Vagina (tissue), 2 donors: Measurements from ENCODE around the gene RFX2. TPM values are rescaled to one million over a fixed set of nuclear protein-coding genes. Genes with fewer than 3 reads are reported as not detected.

Experiments
- DNase-seq, 2 donors: peaks; one replicate each; pipeline ENCODE4 v3.0.0-alpha.2; 2017; ENCODE audit errors: extremely low spot score in 2 of 2
- H3K27ac ChIP-seq: fragments of 200-600 bp; sonication (generic); one replicate; pipeline ENCODE4 v1.5.1; 2019
- H3K27me3 ChIP-seq: fragments of 200-600 bp; sonication (generic); one replicate; pipeline ENCODE4 v1.5.1; 2019
- H3K36me3 ChIP-seq, 2 donors: fragments of 200-600 bp; sonication (generic); one replicate each; pipeline ENCODE4 v1.5.1; 2017 to 2019
- H3K4me1 ChIP-seq: fragments of 200-600 bp; sonication (generic); one replicate; pipeline ENCODE4 v1.5.1; 2019
- H3K4me3 ChIP-seq, 2 donors: fragments of 200-600 bp; sonication (generic); 1 replicate in 1 of 2; 2 replicates in 1 of 2; pipeline ENCODE4 v1.5.1; 2016 to 2019
- H3K9me3 ChIP-seq: fragments of 200-600 bp; sonication (generic); one replicate; pipeline ENCODE4 v1.5.1; 2019
- CTCF ChIP-seq, 3 experiments: fragments of 450-650 bp in 2 of 3; fragments of 200-600 bp in 1 of 3; sonication (generic) in 1 of 3; IDR thresholded peaks; one replicate each; pipeline ENCODE4 v1.5.1; 2017 to 2019; ENCODE audit warnings: antibody characterized with exemption in 3 of 3, mild to moderate bottlenecking in 2 of 3, moderate library complexity in 2 of 3
- POLR2A ChIP-seq, 2 donors: fragments of 450-650 bp; IDR thresholded peaks; one replicate each; pipeline ENCODE4 v1.6.1; 2017; ENCODE audit warnings: antibody characterized with exemption in 2 of 2, mild to moderate bottlenecking in 2 of 2, moderate library complexity in 2 of 2
- POLR2AphosphoS5 ChIP-seq, 2 donors: sonication (generic); formaldehyde crosslinking; IDR thresholded peaks; one replicate each; pipeline ENCODE4 v1.9.0; 2017; ENCODE audit warnings: antibody characterized with exemption in 2 of 2, mild to moderate bottlenecking in 2 of 2, low read depth in 1 of 2; ENCODE audit not compliant: insufficient read depth in 1 of 2
- intact Hi-C: fragments of 100-400 bp; cut with DNase I; formaldehyde crosslinking; loops from one replicate; pipeline ENCODE4 v1.15.1; 2023
- total RNA-seq: library from RNA; depleted of rRNA; stranded (reverse); fragments of >200 nt; gene quantifications from one replicate; pipeline ENCODE4 v1.2.3, GENCODE V29; 2016

The RFX2 gene
- total RNA-seq, 1 donor from 2014 or later, result 12.0 TPM

- no peak overlapping the region for H3K4me3 ChIP-seq
- no peak for DNase-seq
- intact Hi-C loops, result no loop called here
- no peak for TF ChIP-seq CTCF (IDR thresholded peaks at IDR 0.05)
- no peak for TF ChIP-seq POLR2A (IDR thresholded peaks at IDR 0.05)
- TF ChIP-seq POLR2AphosphoS5 (IDR thresholded peaks at IDR 0.05; ENCODE audit: insufficient read depth in 1 of 2, low read depth in 1 of 2), result no peak
- no peak overlapping the region for H3K27ac ChIP-seq
- peaks cover 68% of the 10 kb centered on the region for H3K4me1 ChIP-seq
- H3K27me3 ChIP-seq, result no peaks in the 10 kb centered on the region
- H3K36me3 ChIP-seq, result no peaks in the 10 kb centered on the region
- no peaks in the 10 kb centered on the region for H3K9me3 ChIP-seq
Observed at GRCh38 chr19:5975388-5975728, 134.9 kb downstream of the RFX2 start.

- Histone ChIP-seq H3K27me3 (no peaks in the 10 kb centered on the region), H3K4me1 (peaks cover 74% of the 10 kb centered on the region), H3K27ac (no peak overlapping the region), H3K4me3 (no peak overlapping the region), H3K36me3 (no peaks in the 10 kb centered on the region), H3K9me3 (no peaks in the 10 kb centered on the region)
- TF ChIP-seq POLR2A (IDR thresholded peaks at IDR 0.05), result no peak
- TF ChIP-seq CTCF (IDR thresholded peaks at IDR 0.05), result no peak
- TF ChIP-seq POLR2AphosphoS5 (IDR thresholded peaks at IDR 0.05; ENCODE audit: insufficient read depth in 1 of 2, low read depth in 1 of 2), result no peak
- no peak for DNase-seq
- intact Hi-C loops, result no loop called here
Observed at GRCh38 chr19:5974721-5975387, 135.4 kb downstream of the RFX2 start.

GRCh38 chr19:5973867-5974635 is 136.2 kb downstream of the RFX2 start:
- H3K36me3 ChIP-seq, result no peaks in the 10 kb centered on the region
- H3K9me3 ChIP-seq, result no peaks in the 10 kb centered on the region
- no peak for DNase-seq
- H3K4me1 ChIP-seq, result peaks cover 76% of the 10 kb centered on the region
- no peak overlapping the region for H3K27ac ChIP-seq
- H3K27me3 ChIP-seq, result no peaks in the 10 kb centered on the region
- H3K4me3 ChIP-seq, result no peak overlapping the region
- no peak for TF ChIP-seq POLR2AphosphoS5 (IDR thresholded peaks at IDR 0.05; ENCODE audit: insufficient read depth in 1 of 2, low read depth in 1 of 2)
- TF ChIP-seq POLR2A (IDR thresholded peaks at IDR 0.05), result no peak
- no peak for TF ChIP-seq CTCF (IDR thresholded peaks at IDR 0.05)
- intact Hi-C loops, result no loop called here

GRCh38 chr19:5973376-5973775 is 136.9 kb downstream of the RFX2 start:
- TF ChIP-seq POLR2A (IDR thresholded peaks at IDR 0.05), result no peak
- TF ChIP-seq POLR2AphosphoS5 (IDR thresholded peaks at IDR 0.05; ENCODE audit: insufficient read depth in 1 of 2, low read depth in 1 of 2), result no peak
- no peak for TF ChIP-seq CTCF (IDR thresholded peaks at IDR 0.05)
- H3K36me3 ChIP-seq, result no peaks in the 10 kb centered on the region
- no peaks in the 10 kb centered on the region for H3K27me3 ChIP-seq
- H3K4me1 ChIP-seq, result peaks cover 76% of the 10 kb centered on the region
- H3K4me3 ChIP-seq, result no peak overlapping the region
- no peaks in the 10 kb centered on the region for H3K9me3 ChIP-seq
- intact Hi-C loops, result no loop called here
- DNase-seq, result no peak
- H3K27ac ChIP-seq, result no peak overlapping the region

GRCh38 chr19:5972355-5972731 is 138.0 kb downstream of the RFX2 start:
- no peaks in the 10 kb centered on the region for H3K36me3 ChIP-seq
- DNase-seq, result no peak
- H3K27me3 ChIP-seq, result no peaks in the 10 kb centered on the region
- no peak overlapping the region for H3K27ac ChIP-seq
- no peak for TF ChIP-seq POLR2AphosphoS5 (IDR thresholded peaks at IDR 0.05; ENCODE audit: insufficient read depth in 1 of 2, low read depth in 1 of 2)
- TF ChIP-seq CTCF (IDR thresholded peaks at IDR 0.05), result no peak
- no peak for TF ChIP-seq POLR2A (IDR thresholded peaks at IDR 0.05)
- no peak overlapping the region for H3K4me3 ChIP-seq
- H3K9me3 ChIP-seq, result no peaks in the 10 kb centered on the region
- H3K4me1 ChIP-seq, result peaks cover 84% of the 10 kb centered on the region
- intact Hi-C loops, result no loop called here
